A172 (cell line): ENCODE measurements around the gene NHERF2. TPM values are rescaled to one million over a fixed set of nuclear protein-coding genes. Genes with fewer than 3 reads are reported as not detected.
"Not testable (repeated sequence)": the region's sequence is repeated elsewhere in the genome, so short reads cannot be mapped to it uniquely, and the experiment has no call there.

Source experiments
- DNase-seq: peaks from one replicate; pipeline ENCODE4 v3.0.0-alpha.2; 2015; ENCODE audit warnings: low spot score
- total RNA-seq: library from RNA; depleted of rRNA; stranded (reverse); fragments of >200 nt; shearing (Covaris generic); gene quantifications from 2 replicates; pipeline ENCODE4 v1.2.3, GENCODE V29; 2014

The NHERF2 gene
- total RNA-seq, 1 experiment from 2014 or later: 154 TPM

DNA sequence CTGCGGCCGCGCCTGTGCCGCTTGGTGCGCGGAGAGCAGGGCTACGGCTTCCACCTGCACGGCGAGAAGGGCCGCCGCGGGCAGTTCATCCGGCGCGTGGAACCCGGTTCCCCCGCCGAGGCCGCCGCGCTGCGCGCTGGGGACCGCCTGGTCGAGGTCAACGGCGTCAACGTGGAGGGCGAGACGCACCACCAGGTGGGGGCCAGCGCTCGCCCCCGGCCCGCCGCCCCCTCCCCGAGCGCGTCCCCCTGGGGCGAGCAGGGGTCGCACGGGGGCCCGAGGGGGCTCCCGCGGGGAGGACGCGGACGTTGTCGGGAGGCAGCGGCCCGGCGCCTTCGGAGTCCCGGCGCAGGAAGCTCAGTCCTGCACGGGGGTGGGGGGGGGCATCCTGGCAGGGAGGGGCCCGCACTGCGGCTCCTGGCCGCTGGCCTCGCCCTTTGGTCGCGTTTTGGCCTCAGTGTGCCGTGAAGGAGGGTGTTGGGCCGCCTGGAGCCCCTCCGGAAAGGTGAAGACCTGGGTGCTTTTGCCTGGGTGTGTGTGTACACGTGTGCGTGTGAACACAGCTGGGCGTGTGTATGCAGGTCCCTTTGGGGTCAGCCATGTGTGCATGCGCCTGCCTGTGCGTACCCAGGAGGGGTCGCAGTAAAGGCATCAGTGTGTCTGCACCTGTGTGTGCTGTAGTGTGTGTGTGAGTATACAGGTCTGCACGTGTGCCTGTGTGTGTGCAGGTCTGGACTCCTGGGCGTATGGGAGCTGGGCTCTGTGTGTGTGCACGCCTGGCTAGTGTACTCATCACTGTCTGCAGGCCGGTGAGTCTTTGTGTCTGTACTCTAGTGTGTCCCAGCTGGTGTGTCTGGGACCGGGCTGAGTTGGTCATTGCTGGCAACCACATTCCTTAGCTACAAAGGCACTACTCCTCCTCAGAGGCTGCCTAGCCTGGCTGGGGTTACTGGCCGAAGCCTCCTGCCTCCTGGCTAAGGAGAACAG is 615 bp downstream of the NHERF2 start:
- no peak for DNase-seq

- no peak for DNase-seq
Measured at GRCh38 chr16:2028146-2028545, 1.4 kb downstream of the NHERF2 start.

- DNase-seq: no peak
Measured at GRCh38 chr16:2028620-2029220, 2.0 kb downstream of the NHERF2 start.

DNA sequence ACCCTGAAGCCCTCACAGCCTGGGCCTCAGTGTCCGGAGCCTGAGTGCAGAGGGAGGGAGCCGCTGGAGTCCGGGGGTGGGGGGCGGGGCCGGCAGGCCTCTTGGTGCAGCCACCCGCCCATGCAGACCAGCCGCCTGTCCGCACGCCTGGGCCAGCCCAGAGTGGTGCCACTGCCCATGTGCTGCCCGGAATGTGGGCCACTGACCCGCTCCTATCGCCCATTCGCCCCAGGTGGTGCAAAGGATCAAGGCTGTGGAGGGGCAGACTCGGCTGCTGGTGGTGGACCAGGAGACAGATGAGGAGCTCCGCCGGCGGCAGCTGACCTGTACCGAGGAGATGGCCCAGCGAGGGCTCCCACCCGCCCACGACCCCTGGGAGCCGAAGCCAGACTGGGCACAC is 2.6 kb downstream of the NHERF2 start:
- DNase-seq: no peak

- no peak for DNase-seq
Measured at GRCh38 chr16:2030036-2030435, 3.3 kb downstream of the NHERF2 start.

GRCh38 chr16:2031081-2031577 is 4.4 kb downstream of the NHERF2 start:
- DNase-seq: no peak

- DNase-seq: peak; percentile 83
Measured at GRCh38 chr16:2032285-2033056, 5.8 kb downstream of the NHERF2 start.

DNA sequence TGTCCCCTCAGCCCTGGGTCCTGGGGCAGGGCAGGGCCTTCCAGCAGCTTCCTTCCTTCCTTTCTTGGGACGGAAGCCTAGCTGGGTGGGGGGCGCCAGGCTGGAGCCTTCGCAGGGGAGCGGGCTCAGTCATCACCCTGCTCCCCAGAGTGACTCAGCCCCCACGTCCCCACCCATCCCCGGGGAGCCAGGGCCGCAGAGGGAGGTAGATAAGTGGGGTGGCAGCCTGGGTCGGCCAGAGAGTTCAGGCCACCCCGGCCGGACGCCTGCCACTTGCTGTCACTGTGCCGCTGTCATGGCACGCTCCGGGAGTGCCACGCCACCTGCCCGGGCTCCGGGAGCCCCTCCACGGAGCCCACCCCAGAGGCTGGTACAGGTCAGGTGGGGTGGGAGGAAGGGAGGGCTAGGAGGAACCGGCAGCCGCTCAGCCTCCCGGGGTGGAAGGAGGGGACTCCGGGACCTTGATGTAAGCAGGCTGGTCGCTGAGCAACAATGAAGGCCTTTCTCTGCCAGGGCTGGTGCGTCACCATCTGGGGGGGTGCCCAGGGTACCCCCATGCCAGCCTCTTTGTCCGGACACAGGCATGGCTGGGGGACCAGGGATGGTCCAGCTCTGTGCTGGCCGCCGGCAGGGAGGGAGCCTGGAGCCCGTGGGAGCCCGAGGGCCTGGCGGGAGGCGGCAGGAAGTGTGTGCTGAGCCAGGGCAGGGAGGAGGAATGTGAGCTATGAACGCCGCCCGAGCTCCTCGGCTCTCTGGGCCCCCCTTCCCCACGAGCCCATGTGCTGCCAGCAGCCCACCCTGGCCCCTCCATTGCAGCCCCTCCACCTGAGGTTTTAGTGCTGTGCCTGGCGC is 6.6 kb downstream of the NHERF2 start:
- peak; percentile 82 for DNase-seq

- not testable (repeated sequence) for DNase-seq
Measured at GRCh38 chr16:2033909-2034695, 7.4 kb downstream of the NHERF2 start.

DNA sequence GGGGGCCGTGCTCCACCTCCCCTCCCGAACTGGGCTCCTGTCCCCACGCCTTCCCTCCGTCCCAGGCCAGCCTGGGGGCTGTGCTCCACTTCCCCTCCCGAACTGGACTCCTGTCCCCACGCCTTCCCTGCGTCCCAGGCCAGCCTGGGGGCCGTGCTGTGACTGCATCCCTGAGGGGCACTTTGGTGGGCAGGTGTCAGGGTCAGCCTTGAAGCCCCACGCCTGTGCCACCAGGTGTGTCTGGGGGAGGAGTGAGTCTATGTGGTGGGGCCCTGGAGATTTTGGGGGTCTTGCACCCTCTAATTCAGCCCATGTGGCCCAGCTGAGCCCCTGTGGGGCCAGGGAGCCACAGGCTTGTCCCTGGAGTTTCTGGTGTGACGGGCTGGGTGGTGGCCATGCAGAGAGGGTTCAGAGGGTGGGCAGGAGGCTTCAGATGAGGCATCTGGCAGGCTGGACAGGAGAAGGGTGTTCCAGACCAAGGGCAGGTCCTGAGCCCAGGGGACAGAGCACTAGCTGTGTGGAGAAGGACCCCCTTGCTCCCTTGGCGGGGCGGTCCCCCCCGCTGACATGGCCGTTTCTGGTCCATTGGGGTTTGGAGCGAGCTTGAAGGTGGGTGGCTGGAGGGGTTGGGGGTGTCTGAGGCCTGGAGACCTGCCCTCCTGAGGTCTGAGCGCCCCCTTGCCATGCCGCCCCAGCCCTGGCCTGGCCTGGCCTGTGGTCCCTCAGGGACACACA is 8.2 kb downstream of the NHERF2 start:
- no peak for DNase-seq

GRCh38 chr16:2035431-2036199 is 8.9 kb downstream of the NHERF2 start:
- DNase-seq: peak; percentile 94

DNA sequence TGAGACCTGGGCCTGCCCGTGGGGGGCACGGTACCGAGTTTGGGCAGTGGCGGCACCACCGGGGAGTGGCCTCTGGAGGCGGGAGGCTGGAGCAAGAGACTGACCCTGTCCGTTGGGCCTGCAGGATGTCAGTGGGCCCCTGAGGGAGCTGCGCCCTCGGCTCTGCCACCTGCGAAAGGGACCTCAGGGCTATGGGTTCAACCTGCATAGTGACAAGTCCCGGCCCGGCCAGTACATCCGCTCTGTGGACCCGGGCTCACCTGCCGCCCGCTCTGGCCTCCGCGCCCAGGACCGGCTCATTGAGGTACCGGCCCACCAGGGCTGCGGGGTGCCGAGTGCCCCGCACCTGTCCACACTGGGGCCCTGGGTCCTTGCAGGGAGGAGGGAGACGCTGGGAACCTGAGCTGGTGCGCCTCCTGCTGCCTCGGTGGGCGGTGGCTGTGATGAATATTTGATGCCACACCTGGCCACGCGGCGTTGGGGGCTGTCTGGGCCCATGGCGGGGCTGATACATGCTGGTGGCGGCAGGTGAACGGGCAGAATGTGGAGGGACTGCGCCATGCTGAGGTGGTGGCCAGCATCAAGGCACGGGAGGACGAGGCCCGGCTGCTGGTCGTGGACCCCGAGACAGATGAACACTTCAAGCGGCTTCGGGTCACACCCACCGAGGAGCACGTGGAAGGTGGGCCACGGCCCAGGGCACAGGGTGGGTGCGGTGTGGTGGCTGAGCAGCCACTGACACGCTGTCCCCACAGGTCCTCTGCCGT is 9.7 kb downstream of the NHERF2 start:
- no peak for DNase-seq

- DNase-seq: no peak
Measured at GRCh38 chr16:2037115-2037514, 10.4 kb downstream of the NHERF2 start.

DNA sequence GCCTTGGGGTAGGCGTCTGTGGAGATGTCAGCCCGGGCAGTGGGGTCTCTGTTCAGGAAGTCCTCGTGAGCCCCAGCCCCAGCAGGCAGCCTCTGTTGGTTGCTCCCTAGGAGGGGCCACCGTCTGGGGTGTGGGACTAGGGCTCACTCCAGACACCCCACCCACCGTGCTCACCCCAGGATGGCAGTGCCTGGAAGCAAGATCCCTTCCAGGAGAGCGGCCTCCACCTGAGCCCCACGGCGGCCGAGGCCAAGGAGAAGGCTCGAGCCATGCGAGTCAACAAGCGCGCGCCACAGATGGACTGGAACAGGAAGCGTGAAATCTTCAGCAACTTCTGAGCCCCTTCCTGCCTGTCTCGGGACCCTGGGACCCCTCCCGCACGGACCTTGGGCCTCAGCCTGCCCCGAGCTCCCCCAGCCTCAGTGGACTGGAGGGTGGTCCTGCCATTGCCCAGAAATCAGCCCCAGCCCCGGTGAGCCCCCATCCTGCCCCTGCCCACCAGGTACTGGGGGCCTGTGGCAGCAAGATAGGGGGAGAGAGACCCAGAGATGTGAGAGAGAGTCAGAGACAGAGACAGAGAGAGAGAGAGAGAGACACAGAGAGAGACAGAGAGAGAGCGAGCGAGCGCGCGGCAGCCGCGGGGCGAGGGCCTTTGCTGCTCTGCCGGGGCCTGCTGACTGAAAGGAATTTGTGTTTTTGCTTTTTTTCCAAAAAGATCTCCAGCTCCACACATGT is 11.1 kb downstream of the NHERF2 start:
- no peak for DNase-seq

DNA sequence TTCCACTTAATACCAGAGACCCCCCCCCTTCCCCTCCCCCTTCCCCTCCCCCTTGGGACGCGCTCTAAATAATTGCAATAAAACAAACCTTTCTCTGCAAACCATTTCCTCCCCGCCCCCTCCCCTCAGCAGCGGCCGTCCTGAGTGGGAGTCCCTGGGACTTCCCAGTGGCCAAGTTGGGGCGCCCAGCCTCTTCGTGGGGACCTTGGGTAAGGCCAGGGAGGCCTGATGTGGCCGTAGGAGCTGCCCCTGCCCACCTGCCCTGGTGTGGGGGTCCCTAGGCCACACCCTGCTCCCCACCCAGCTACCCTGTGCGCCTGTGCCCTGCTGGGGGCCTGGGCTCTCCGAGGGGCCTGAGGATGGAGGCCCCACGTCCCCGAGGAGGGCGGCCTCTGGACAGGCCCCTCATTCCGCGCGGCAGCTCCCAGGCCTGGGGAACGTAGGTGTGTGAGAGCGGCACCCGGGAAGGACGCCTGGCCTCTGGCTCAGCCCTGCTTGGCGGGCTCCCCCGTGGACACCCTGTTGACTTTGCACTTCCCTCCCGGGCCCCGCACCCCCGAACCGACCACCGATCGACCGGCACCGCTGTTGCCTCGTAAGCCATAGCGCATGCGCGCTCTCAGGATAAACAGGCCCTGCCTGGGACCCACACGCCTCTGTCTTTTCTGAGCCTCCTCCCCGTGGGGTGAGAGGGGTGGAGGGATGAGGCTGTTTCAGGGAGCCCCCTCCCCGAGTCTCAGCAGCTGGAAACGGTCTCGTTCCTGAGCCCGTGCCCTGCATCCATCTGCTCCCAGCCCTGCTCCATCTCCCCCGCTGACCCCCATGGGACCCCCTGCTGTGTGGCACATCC is 11.9 kb downstream of the NHERF2 start:
- no peak for DNase-seq

GRCh38 chr16:2039274-2040031 is 12.8 kb downstream of the NHERF2 start:
- peak; percentile 48 for DNase-seq
